ENCODE results near the gene TNFAIP8L3.
"Not testable (repeated sequence)": the region's sequence is repeated elsewhere in the genome, so short reads cannot be mapped to it uniquely, and the experiment has no call there.

TNFAIP8L3 gene

GRCh38 chr15:51094606-51095569 lies at the start of gene TNFAIP8L3:
Gene TNFAIP8L3 (minus strand): TSS chr15:51094906. CDS start chr15:51094595, 311 bp downstream.
- peak in 2 of 3 donors; percentile 29 to 66 for DNase-seq

GRCh38 chr15:51144021-51144532 lies 49.4 kb upstream of the TNFAIP8L3 start:
- peak; percentile 12 to 63 (median 51) for DNase-seq

- DNase-seq, result not testable (repeated sequence)
Observed at GRCh38 chr15:51140347-51140746, 45.6 kb upstream of the TNFAIP8L3 start.

DNA sequence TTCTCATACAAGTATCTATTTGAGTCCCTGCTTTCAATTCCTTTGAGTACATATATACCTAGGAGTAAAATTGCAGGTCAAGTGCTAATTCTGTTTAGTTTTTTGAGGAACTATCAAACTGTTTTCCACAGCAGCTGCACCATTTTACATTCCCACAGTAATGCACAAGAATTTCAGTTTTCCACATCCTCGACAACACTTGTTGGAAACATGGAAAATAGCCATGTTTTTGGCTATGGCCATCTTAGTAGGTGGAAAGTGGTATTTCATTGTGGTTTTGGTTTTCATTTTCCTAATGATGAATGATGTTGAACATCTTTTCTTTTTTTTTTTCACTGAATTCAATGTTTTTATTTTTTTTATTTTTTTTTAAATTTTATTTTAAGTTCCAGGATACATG lies 44.4 kb upstream of the TNFAIP8L3 start:
- DNase-seq, result no peak

GRCh38 chr15:51137880-51138430 lies 43.2 kb upstream of the TNFAIP8L3 start:
- no peak for DNase-seq

- DNase-seq, result no peak
Observed at GRCh38 chr15:51137024-51137423, 42.3 kb upstream of the TNFAIP8L3 start.

GRCh38 chr15:51135276-51135675 lies 40.6 kb upstream of the TNFAIP8L3 start:
- no peak for DNase-seq

GRCh38 chr15:51134416-51135199 lies 39.9 kb upstream of the TNFAIP8L3 start:
- no peak for DNase-seq

GRCh38 chr15:51133140-51133765 lies 38.5 kb upstream of the TNFAIP8L3 start:
- peak; percentile 52 to 64 (median 57) for DNase-seq

- DNase-seq, result peak; percentile 53 to 74 (median 68)
Observed at GRCh38 chr15:51132384-51133139, 37.9 kb upstream of the TNFAIP8L3 start.

GRCh38 chr15:51131596-51132290 lies 37.0 kb upstream of the TNFAIP8L3 start:
- DNase-seq, result no peak

DNA sequence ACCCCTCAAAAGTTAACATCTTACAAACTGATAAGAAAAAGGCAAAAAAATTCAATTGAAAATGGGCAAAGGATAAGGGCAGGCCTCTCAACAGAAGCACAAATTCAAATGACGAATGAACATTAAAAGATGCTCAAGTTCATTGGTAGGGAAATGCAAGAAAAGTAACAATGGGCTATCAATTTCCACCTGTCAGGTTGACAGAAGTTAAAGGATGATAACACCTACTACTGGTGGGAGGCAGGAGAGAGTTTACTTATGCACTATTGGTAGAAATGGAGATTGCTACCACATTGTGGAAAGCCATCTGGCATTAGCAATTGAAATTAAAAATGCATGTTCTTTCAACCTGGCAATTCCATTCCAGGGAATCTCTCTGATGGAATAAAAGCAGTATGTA lies 35.6 kb upstream of the TNFAIP8L3 start:
- DNase-seq, result no peak

GRCh38 chr15:51129535-51130188 lies 35.0 kb upstream of the TNFAIP8L3 start:
- no peak for DNase-seq

DNA sequence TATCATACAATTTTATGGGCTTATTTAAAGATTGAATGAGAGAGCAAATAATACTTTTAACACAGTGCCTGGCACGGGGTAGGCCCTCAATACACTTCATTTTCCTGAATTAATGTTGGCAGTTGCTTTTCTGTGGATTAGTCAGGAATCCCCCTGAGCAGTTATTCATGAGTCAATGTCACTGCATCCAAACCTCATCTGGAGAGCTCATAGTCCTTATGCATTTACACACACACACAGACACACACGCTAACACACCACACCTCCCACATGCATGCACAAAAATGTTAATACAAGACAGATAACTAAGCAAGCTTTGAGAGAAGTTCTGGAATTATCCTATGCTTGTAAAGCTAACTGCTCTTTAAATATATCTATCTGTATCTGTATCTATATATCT lies 34.0 kb upstream of the TNFAIP8L3 start:
- no peak for DNase-seq

DNA sequence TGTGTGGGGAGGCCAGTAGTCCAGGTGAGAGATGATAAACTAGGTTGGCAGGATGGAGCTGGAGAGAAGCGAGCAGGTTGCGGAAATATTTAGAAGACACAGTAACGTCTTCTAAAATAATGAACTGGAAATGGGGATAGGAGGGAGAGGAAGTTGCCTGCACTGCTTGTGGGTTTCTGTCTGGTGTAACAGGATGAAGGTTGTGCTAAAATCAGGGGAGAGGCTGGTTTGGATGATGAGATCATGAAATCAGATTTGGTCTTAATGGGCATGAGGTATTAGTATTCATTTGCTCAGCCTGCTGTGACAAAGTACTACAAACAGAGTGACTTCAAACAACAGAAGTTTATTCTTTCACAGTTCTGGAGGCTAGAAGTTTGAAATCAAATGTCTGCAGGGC lies 32.1 kb upstream of the TNFAIP8L3 start:
- DNase-seq, result peak; percentile 48 to 64 (median 51)

- DNase-seq, result not testable (repeated sequence)
Observed at GRCh38 chr15:51123002-51123401, 28.3 kb upstream of the TNFAIP8L3 start.

DNA sequence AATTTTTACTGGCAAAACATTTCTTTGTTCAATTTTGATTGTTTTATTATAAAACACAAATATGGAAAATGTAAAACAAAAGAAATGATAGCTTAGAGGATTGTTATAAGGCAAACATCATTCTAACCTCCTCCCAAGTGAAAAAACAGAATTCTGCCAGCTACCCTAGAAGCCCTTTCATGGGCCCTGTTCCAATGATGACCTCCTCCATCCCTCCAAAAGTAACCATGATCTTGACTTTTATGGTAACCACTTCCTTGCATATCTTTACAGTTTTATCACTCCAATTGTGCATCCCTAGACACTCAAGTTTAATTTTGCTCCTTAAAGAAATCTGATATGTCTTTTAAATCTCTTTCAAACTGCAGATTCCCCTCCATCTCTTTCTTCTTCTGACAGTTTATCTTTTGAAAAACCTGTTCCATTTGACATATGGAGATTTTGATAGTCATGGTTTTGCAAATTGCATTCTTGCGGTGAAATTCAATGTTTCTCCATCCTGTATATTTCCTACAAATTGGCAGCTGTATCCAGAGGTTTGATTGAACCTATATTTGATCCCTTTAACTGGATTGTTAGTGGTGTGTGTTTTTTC lies 27.0 kb upstream of the TNFAIP8L3 start:
- DNase-seq, result no peak

DNA sequence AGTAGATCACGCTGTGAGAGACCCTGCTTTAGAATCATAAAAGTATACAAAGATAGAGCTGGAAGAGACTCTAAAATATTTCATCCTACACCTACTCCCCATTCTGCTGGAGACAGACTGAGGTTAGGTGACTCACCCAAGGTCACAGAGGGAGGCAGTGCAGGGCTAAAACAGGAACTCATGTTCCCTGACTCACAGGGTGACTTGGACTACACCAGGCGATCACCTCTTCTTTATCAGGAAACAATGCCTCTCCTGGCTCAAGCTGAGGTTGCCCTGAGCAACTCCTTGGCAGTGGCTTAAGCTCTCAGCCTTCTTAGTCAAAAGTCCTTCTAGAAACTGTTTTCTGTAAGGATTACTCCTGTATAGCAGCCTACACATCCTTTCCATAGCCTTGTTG lies 26.4 kb upstream of the TNFAIP8L3 start:
- DNase-seq, result peak; percentile 84 to 86 (median 86)

DNA sequence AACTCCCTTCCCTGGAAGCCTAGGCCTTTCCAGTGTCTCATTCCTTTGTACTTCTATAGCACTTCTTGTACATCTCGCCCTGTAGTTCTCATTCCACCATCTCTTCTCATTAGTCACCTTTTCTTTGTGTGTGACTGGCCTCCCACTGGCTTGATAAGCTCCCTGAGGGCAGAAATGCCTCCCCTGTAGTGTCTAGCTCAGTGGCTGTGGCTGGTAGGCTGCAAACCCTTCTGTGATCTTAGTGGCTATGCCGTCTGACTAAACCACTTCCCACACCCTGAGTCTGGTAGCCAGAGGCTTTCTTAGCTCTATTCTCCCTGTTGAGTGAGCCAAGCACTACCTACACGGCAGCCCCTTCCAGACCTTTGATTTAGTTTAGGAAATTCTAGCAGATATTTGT lies 24.4 kb upstream of the TNFAIP8L3 start:
- no peak for DNase-seq

- DNase-seq, result no peak
Observed at GRCh38 chr15:51117270-51117669, 22.6 kb upstream of the TNFAIP8L3 start.

All from suppressor macrophage treated with lipopolysaccharide for 1 hour (primary cell).